SK-N-MC (cell line): ENCODE data around the gene APOL6.

ENCODE experiments used
- FOXP2 ChIP-seq: optimal IDR thresholded peaks from 2 replicates; pipeline ENCODE3; 2011; ENCODE audit warnings: mild to moderate bottlenecking, moderate library complexity; ENCODE audit not compliant: insufficient read depth; ENCODE audit errors: extremely low read length, control extremely low read depth
- POLR2AphosphoS5 ChIP-seq: IDR thresholded peaks from 2 replicates; pipeline ENCODE4 v1.6.1; 2012; ENCODE audit warnings: mild to moderate bottlenecking, low read depth, low read length, borderline replicate concordance

DNA sequence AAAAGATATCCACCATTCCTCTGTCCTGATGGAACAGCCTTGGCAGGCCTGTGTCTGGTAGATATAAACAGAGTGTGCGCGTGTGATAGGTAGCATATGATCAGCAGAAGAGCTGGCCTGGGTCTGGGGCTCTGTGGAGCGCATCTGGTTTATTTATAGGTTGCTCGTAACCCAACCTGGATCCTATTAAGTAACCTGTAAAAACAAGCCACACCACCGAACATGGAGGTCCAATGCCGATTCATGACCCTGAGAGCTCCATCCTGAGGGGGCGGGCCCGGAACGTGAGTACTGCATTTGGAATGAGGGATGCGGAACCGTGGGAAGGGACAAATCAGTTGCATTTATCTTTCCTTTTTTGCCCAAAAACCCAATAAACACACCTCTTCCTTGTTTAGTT, 37.5 kb downstream of the APOL6 start:
- TF ChIP-seq POLR2AphosphoS5 = no peak
- TF ChIP-seq FOXP2 = no peak
